Right atrium auricular region (tissue), 2 donors: Measurements from ENCODE around the gene SMIM32. TPM values are rescaled to one million over a fixed set of nuclear protein-coding genes. Genes with fewer than 3 reads are reported as not detected.

Experiments
- DNase-seq: peaks from one replicate; pipeline ENCODE4 v3.0.0-alpha.2; 2019; ENCODE audit warnings: low spot score
- H3K27ac ChIP-seq, 2 donors: fragments of 200-600 bp; sonication (generic); 1 replicate in 1 of 2; 2 replicates in 1 of 2; pipeline ENCODE4 v1.5.1; 2016 to 2019
- H3K27me3 ChIP-seq, 2 donors: fragments of 200-600 bp; sonication (generic); one replicate each; pipeline versions ENCODE4 v1.5.1 to v1.6.0; 2017 to 2019
- H3K36me3 ChIP-seq: fragments of 200-600 bp; sonication (generic); one replicate; pipeline ENCODE4 v1.5.1; 2016
- H3K4me1 ChIP-seq, 2 donors: fragments of 200-600 bp; sonication (generic); one replicate each; pipeline versions ENCODE4 v1.5.1 to v1.6.0; 2017 to 2019
- H3K4me3 ChIP-seq, 2 donors: fragments of 200-600 bp; sonication (generic); 1 replicate in 1 of 2; 2 replicates in 1 of 2; pipeline ENCODE4 v1.5.1; 2017 to 2019; ENCODE audit warnings: mild to moderate bottlenecking in 1 of 2, moderate library complexity in 1 of 2
- H3K9me3 ChIP-seq, 2 donors: fragments of 200-600 bp; sonication (generic); one replicate each; pipeline ENCODE4 v1.5.1; 2019
- CTCF ChIP-seq, 2 donors: fragments of 200-600 bp; sonication (generic); IDR thresholded peaks; one replicate each; pipeline ENCODE4 v1.5.1; 2019; ENCODE audit warnings: antibody characterized with exemption in 2 of 2
- total RNA-seq, 2 donors: library from RNA; depleted of rRNA; stranded (reverse); fragments of >200 nt; gene quantifications; one replicate each; pipeline ENCODE4 v1.1.0, GENCODE V29; 2016

Gene SMIM32
- total RNA-seq, 2 donors from 2014 or later = not detected

- no peak overlapping the region for H3K4me3 ChIP-seq
- peak; percentile 80 to 85 for TF ChIP-seq CTCF (IDR thresholded peaks at IDR 0.05)
- H3K4me1 ChIP-seq = no peaks in the 10 kb centered on the region
- no peaks in the 10 kb centered on the region for H3K27me3 ChIP-seq
- no peaks in the 10 kb centered on the region for H3K9me3 ChIP-seq
- DNase-seq = no peak
- no peak overlapping the region for H3K27ac ChIP-seq
- no peaks in the 10 kb centered on the region for H3K36me3 ChIP-seq
These were observed 19.3 kb upstream of the SMIM32 start for GRCh38 chr5:136212252-136212721.

DNA sequence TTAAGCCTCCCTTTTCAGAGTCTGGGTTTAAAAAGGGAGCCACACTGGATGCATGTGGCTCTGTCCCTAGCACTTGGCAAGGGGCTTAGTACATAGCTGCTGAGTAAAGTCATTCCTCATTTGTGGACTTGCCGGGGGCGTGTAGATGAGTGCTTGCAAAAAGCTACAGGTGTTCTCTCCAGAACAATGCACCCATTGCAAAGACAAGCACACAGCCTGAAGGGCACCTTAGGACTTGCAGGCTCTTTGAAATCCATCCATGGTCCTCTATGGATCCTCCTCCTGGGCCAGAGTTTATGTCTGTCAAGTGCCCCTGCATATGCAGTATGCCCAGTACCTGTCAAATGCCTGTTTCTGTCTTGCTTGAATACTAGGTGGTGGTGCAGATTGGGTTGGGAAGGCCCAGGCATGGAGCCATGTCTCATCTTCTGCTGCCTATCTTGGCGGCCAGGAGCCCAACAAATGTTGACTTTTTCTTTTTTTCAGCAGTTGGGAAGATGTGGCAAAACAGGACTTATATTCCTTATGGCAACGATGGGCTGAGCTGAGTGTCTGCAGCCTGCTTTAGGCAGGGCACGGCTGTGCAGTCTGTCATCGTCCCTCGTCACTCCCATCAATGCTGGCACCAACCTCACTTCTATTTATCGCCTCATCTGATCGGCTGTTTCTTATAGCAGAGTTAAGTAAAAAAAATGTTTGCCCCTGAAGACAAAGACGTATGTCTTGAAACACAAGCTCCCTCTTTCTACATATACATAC lies 18.5 kb upstream of the SMIM32 start:
- Histone ChIP-seq H3K4me1 (no peaks in the 10 kb centered on the region), H3K27me3 (no peaks in the 10 kb centered on the region), H3K9me3 (no peaks in the 10 kb centered on the region), H3K27ac (no peak overlapping the region), H3K36me3 (no peaks in the 10 kb centered on the region), H3K4me3 (no peak overlapping the region)
- no peak for TF ChIP-seq CTCF (IDR thresholded peaks at IDR 0.05)
- DNase-seq = no peak

DNA sequence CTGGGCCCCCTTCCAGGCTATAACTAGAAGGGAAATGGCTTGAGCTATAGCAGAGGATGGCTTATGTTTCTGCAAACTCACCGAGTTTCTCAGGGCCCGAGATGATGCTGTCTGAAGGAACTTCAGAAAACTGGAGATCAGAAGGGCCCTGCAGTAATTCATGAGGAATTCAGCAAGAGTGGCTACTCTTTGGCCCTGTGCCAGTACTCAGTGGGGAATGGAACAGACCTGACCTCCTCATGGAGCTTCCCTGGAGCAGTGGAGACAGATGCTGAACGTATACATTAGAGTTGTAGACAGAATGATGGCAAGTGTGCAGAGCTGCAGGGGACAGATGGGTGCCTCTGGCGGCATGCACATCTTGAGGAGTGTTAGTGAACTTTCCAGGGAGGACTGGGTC lies 17.3 kb upstream of the SMIM32 start:
- Histone ChIP-seq H3K4me3 (no peak overlapping the region), H3K9me3 (peaks cover 0 to 8% of the 10 kb centered on the region in 2 donors), H3K27me3 (no peaks in the 10 kb centered on the region), H3K36me3 (no peaks in the 10 kb centered on the region), H3K4me1 (no peaks in the 10 kb centered on the region), H3K27ac (no peak overlapping the region)
- no peak for TF ChIP-seq CTCF (IDR thresholded peaks at IDR 0.05)
- DNase-seq = no peak

DNA sequence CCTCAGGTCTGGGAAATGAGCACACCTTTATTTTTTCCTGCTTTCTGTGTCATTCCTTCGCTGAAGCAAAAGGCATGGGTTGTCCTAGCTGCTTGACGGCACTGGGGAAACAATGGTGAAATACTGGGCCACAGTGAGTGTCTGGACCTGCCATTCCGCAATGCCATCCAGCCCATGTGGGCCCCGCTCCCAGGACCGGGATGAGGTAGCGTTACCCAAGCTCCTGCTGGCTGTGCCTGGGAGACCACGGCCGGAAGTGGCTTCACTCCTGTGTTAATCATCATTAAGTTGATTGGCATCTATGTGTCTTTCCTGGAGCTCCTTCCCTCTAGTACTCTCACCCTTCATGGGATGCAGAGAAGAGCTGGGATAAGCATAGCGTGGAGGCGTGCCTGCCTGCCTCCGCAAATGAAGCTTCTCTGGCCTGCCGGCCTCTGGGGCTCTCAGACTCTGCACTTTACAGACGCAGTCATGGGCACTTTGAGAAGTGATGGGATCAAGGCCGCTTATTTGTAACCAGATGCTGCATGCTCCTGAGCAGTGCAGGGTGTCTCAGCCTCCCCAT lies 16.5 kb upstream of the SMIM32 start:
- no peak overlapping the region for H3K27ac ChIP-seq
- TF ChIP-seq CTCF (IDR thresholded peaks at IDR 0.05) = no peak
- H3K4me3 ChIP-seq = no peak overlapping the region
- DNase-seq = no peak
- H3K4me1 ChIP-seq = no peaks in the 10 kb centered on the region
- H3K27me3 ChIP-seq = no peaks in the 10 kb centered on the region
- no peaks in the 10 kb centered on the region for H3K36me3 ChIP-seq
- peaks cover 0 to 11% of the 10 kb centered on the region in 2 donors for H3K9me3 ChIP-seq

GRCh38 chr5:136208916-136209315 lies 16.0 kb upstream of the SMIM32 start:
- Histone ChIP-seq H3K4me3 (no peak overlapping the region), H3K27ac (no peak overlapping the region), H3K36me3 (no peaks in the 10 kb centered on the region), H3K9me3 (peaks cover 0 to 11% of the 10 kb centered on the region in 2 donors), H3K27me3 (no peaks in the 10 kb centered on the region), H3K4me1 (no peaks in the 10 kb centered on the region)
- DNase-seq = no peak
- no peak for TF ChIP-seq CTCF (IDR thresholded peaks at IDR 0.05)
